ENCODE results near the gene VPREB3. TPM values are rescaled to one million over a fixed set of nuclear protein-coding genes. Genes with fewer than 3 reads are reported as not detected.

The VPREB3 gene, protein sequence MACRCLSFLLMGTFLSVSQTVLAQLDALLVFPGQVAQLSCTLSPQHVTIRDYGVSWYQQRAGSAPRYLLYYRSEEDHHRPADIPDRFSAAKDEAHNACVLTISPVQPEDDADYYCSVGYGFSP
- 1 to 10 TPM in 1 of 2 donors, not detected in 1; 3.2 TPM for total RNA-seq
- 1 to 10 TPM in 1 of 2 donors, under 1 TPM in 1; 0.69 to 1.8 TPM for polyA plus RNA-seq

DNA sequence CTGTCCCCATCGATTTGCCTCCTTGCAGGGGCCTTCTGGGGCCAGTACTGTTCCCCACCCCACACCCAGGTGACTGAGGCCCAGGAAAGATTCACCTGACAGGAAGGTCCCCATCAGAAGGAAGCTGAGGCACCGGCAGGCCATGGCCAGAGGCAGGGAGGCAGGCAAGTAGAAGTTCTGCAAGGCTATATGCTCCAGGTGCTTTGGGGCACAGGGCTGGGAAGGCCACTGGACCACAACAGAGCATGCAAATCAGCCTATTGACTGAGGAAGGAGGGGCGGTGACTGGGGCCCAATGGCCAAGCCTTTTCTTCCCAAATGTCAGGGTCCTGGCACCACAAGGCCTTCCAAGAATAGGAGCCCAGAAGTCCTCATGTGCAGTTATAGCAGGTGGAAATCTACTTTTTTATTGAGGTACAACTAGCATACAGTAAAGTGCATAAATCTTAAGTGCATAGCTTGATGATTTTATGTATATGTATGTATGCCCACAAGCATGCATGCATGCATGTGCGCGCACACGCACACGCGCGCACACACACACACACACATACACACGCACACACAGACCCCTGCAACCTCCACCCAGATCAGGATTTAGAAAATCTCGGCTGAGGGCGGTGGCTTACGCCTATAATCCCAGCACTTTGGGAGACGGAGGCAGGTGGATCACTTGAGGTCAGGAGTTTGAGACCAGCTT, at the start of gene VPREB3:
TSS of gene VPREB3 (minus strand) at position 206 of the 700 bp plus-strand sequence. CDS start at position 144, 62 bp downstream.
- no peak within 1 kb of the TSS for H3K9ac ChIP-seq (ENCODE audit: low read depth in 1 of 2, low read length in 2 of 2)
- H3K4me1 ChIP-seq (ENCODE audit: control insufficient read depth in 4 of 4, insufficient read depth in 4 of 4, low read length in 3 of 4), result peaks cover 0 to 10% (median 2%) of the 10 kb centered on the region in 4 donors
- 90% methylated on average over 14 of the region's 14 CpGs for WGBS
- no peaks in the 10 kb centered on the region for H3K36me3 ChIP-seq (ENCODE audit: control insufficient read depth in 4 of 4, insufficient read depth in 3 of 4, low read depth in 1 of 4, low read length in 3 of 4)
- no peak for DNase-seq (ENCODE audit: low spot score)
- H3K4me3 ChIP-seq (ENCODE audit: low read depth in 1 of 3, low read length in 3 of 3), result no peak within 1 kb of the TSS
- H3K9me3 ChIP-seq (ENCODE audit: control insufficient read depth in 4 of 4, low read length in 3 of 4), result no peaks in the 10 kb centered on the region
- TF ChIP-seq TAF1 (conservative IDR thresholded peaks at IDR 0.05), result no peak
- no peak for TF ChIP-seq HNF4G (IDR thresholded peaks at IDR 0.05)
- no peak for TF ChIP-seq HNF4A (conservative IDR thresholded peaks at IDR 0.05)
- no peak for TF ChIP-seq NR2F2 (IDR thresholded peaks at IDR 0.05)
- TF ChIP-seq, protein P1, sequence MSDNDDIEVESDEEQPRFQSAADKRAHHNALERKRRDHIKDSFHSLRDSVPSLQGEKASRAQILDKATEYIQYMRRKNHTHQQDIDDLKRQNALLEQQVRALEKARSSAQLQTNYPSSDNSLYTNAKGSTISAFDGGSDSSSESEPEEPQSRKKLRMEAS (IDR thresholded peaks at IDR 0.05), result no peak
- no peak for TF ChIP-seq RAD21 (IDR thresholded peaks at IDR 0.05)
- TF ChIP-seq GABPA (IDR thresholded peaks at IDR 0.05 in 1 of 2, conservative IDR thresholded peaks at IDR 0.05 in 1 of 2), result no peak
- no peak for TF ChIP-seq SP1 (IDR thresholded peaks at IDR 0.05)
- TF ChIP-seq FOXA2 (IDR thresholded peaks at IDR 0.05), result no peak
- TF ChIP-seq, protein P2, sequence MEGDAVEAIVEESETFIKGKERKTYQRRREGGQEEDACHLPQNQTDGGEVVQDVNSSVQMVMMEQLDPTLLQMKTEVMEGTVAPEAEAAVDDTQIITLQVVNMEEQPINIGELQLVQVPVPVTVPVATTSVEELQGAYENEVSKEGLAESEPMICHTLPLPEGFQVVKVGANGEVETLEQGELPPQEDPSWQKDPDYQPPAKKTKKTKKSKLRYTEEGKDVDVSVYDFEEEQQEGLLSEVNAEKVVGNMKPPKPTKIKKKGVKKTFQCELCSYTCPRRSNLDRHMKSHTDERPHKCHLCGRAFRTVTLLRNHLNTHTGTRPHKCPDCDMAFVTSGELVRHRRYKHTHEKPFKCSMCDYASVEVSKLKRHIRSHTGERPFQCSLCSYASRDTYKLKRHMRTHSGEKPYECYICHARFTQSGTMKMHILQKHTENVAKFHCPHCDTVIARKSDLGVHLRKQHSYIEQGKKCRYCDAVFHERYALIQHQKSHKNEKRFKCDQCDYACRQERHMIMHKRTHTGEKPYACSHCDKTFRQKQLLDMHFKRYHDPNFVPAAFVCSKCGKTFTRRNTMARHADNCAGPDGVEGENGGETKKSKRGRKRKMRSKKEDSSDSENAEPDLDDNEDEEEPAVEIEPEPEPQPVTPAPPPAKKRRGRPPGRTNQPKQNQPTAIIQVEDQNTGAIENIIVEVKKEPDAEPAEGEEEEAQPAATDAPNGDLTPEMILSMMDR (IDR thresholded peaks at IDR 0.05; ENCODE audit: low read depth, low read length, missing input control), result no peak
- TF ChIP-seq, protein P3, sequence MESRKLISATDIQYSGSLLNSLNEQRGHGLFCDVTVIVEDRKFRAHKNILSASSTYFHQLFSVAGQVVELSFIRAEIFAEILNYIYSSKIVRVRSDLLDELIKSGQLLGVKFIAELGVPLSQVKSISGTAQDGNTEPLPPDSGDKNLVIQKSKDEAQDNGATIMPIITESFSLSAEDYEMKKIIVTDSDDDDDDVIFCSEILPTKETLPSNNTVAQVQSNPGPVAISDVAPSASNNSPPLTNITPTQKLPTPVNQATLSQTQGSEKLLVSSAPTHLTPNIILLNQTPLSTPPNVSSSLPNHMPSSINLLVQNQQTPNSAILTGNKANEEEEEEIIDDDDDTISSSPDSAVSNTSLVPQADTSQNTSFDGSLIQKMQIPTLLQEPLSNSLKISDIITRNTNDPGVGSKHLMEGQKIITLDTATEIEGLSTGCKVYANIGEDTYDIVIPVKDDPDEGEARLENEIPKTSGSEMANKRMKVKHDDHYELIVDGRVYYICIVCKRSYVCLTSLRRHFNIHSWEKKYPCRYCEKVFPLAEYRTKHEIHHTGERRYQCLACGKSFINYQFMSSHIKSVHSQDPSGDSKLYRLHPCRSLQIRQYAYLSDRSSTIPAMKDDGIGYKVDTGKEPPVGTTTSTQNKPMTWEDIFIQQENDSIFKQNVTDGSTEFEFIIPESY (IDR thresholded peaks at IDR 0.05), result no peak
- TF ChIP-seq YY1 (IDR thresholded peaks at IDR 0.05), result no peak
- TF ChIP-seq, protein P4, sequence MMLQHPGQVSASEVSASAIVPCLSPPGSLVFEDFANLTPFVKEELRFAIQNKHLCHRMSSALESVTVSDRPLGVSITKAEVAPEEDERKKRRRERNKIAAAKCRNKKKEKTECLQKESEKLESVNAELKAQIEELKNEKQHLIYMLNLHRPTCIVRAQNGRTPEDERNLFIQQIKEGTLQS (IDR thresholded peaks at IDR 0.05), result no peak
- no peak for TF ChIP-seq JUND (IDR thresholded peaks at IDR 0.05)
- no peak for TF ChIP-seq EGR1 (IDR thresholded peaks at IDR 0.05; ENCODE audit: low read depth in 2 of 2)
- no peak for TF ChIP-seq RXRA (IDR thresholded peaks at IDR 0.05)
- TF ChIP-seq, protein P5, sequence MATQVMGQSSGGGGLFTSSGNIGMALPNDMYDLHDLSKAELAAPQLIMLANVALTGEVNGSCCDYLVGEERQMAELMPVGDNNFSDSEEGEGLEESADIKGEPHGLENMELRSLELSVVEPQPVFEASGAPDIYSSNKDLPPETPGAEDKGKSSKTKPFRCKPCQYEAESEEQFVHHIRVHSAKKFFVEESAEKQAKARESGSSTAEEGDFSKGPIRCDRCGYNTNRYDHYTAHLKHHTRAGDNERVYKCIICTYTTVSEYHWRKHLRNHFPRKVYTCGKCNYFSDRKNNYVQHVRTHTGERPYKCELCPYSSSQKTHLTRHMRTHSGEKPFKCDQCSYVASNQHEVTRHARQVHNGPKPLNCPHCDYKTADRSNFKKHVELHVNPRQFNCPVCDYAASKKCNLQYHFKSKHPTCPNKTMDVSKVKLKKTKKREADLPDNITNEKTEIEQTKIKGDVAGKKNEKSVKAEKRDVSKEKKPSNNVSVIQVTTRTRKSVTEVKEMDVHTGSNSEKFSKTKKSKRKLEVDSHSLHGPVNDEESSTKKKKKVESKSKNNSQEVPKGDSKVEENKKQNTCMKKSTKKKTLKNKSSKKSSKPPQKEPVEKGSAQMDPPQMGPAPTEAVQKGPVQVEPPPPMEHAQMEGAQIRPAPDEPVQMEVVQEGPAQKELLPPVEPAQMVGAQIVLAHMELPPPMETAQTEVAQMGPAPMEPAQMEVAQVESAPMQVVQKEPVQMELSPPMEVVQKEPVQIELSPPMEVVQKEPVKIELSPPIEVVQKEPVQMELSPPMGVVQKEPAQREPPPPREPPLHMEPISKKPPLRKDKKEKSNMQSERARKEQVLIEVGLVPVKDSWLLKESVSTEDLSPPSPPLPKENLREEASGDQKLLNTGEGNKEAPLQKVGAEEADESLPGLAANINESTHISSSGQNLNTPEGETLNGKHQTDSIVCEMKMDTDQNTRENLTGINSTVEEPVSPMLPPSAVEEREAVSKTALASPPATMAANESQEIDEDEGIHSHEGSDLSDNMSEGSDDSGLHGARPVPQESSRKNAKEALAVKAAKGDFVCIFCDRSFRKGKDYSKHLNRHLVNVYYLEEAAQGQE (IDR thresholded peaks at IDR 0.05), result no peak
- TF ChIP-seq FOXA1 (IDR thresholded peaks at IDR 0.05), result no peak
- no peaks in the 10 kb centered on the region for H3K27me3 ChIP-seq (ENCODE audit: control insufficient read depth in 4 of 4, insufficient read depth in 4 of 4, low read length in 3 of 4)
- no peak within 1 kb of the TSS for H3K27ac ChIP-seq (ENCODE audit: low read depth in 1 of 2, low read length in 2 of 2)
